ENCODE data around the gene FAM53B.

DNA sequence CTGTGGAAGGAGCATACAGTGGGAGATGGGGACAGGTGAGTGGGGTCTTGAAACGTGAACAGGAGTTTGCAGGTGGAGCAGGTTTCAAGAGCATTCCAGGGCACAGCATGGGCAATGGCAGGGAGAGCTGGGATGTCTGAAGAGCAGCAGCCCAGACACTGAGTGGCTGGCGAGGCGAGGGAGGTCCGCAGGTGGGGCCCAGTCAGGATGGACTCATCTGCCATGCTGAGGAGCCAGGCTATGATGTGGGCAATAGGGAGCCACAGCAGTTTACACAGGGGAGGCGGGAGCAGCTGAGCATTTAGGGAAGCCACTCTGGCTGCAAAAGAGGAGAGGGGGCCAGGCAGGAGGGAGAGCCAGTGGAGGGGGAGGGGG is 138.7 kb downstream of the FAM53B start:
- TF ChIP-seq, protein P1, sequence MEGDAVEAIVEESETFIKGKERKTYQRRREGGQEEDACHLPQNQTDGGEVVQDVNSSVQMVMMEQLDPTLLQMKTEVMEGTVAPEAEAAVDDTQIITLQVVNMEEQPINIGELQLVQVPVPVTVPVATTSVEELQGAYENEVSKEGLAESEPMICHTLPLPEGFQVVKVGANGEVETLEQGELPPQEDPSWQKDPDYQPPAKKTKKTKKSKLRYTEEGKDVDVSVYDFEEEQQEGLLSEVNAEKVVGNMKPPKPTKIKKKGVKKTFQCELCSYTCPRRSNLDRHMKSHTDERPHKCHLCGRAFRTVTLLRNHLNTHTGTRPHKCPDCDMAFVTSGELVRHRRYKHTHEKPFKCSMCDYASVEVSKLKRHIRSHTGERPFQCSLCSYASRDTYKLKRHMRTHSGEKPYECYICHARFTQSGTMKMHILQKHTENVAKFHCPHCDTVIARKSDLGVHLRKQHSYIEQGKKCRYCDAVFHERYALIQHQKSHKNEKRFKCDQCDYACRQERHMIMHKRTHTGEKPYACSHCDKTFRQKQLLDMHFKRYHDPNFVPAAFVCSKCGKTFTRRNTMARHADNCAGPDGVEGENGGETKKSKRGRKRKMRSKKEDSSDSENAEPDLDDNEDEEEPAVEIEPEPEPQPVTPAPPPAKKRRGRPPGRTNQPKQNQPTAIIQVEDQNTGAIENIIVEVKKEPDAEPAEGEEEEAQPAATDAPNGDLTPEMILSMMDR (IDR thresholded peaks at IDR 0.05; ENCODE audit: low read length) = no peak
- TF ChIP-seq EZH2 (optimal IDR thresholded peaks at IDR 0.05; ENCODE audit: low read depth, low read length) = no peak

Measured in MM.1S (cell line).